Activated T-helper 17 cell treated with anti-CD3 and anti-CD28 coated beads, Interleukin-2, amount 50 U/mL, for 72 hours (primary cell): ENCODE results near the gene BAZ1B. TPM values are rescaled to one million over a fixed set of nuclear protein-coding genes. Genes with fewer than 3 reads are reported as not detected.
"Not testable (repeated sequence)": the region's sequence is repeated elsewhere in the genome, so short reads cannot be mapped to it uniquely, and the experiment has no call there.

Experiments
- ATAC-seq: fragments of 150-1000 bp; cut with Tn5 transposase; replicated peaks from 2 replicates; pipeline ENCODE4 v1.10.0; 2021; ENCODE audit warnings: mild to moderate bottlenecking, moderate library complexity
- H3K27ac Mint-ChIP-seq: one replicate; pipeline ENCODE4 v1.8.0; 2022; ENCODE audit warnings: mixed read lengths
- H3K27me3 Mint-ChIP-seq: one replicate; pipeline ENCODE4 v1.8.0; 2022; ENCODE audit warnings: mixed read lengths
- H3K36me3 Mint-ChIP-seq: one replicate; pipeline ENCODE4 v1.8.0; 2022; ENCODE audit warnings: low read depth, mild to moderate bottlenecking, mixed read lengths
- H3K4me1 Mint-ChIP-seq: one replicate; pipeline ENCODE4 v1.8.0; 2022; ENCODE audit warnings: mixed read lengths
- H3K4me3 Mint-ChIP-seq: one replicate; pipeline ENCODE4 v1.8.0; 2022; ENCODE audit warnings: mild to moderate bottlenecking, mixed read lengths
- H3K9me3 Mint-ChIP-seq: one replicate; pipeline ENCODE4 v1.8.0; 2022; ENCODE audit warnings: mixed read lengths
- total RNA-seq, 2 donors: library from RNA; stranded (reverse); gene quantifications; one replicate each; pipeline ENCODE4 v1.2.3, GENCODE V29; 2022

BAZ1B gene
- total RNA-seq, 2 donors from 2014 or later, result 59.7 to 102 TPM

- Mint-ChIP-seq H3K9me3 (no peaks in the 10 kb centered on the region), H3K36me3 (peaks cover 100% of the 10 kb centered on the region), H3K27me3 (no peaks in the 10 kb centered on the region), H3K4me3 (no peak overlapping the region), H3K27ac (no peak overlapping the region), H3K4me1 (no peaks in the 10 kb centered on the region)
- ATAC-seq, result no peak
Observed at GRCh38 chr7:73496626-73497025, 25.5 kb downstream of the BAZ1B start.

- not testable (repeated sequence) for H3K9me3 Mint-ChIP-seq, H3K4me3 Mint-ChIP-seq, H3K27ac Mint-ChIP-seq, ATAC-seq, H3K4me1 Mint-ChIP-seq, H3K27me3 Mint-ChIP-seq
- H3K36me3 Mint-ChIP-seq, result peaks cover 99% of the 10 kb centered on the region
Observed at GRCh38 chr7:73495507-73495906, 26.6 kb downstream of the BAZ1B start.

GRCh38 chr7:73489976-73490375 is 32.1 kb downstream of the BAZ1B start:
- Mint-ChIP-seq H3K4me1 (no peaks in the 10 kb centered on the region), H3K9me3 (no peaks in the 10 kb centered on the region), H3K27ac (no peak overlapping the region), H3K4me3 (no peak overlapping the region), H3K36me3 (peaks cover 99% of the 10 kb centered on the region), H3K27me3 (no peaks in the 10 kb centered on the region)
- ATAC-seq, result no peak

GRCh38 chr7:73487486-73487885 is 34.6 kb downstream of the BAZ1B start:
- Mint-ChIP-seq H3K27ac (peak overlapping the region; percentile 73), H3K4me1 (no peaks in the 10 kb centered on the region), H3K4me3 (no peak overlapping the region), H3K27me3 (no peaks in the 10 kb centered on the region), H3K9me3 (no peaks in the 10 kb centered on the region), H3K36me3 (peaks cover 99% of the 10 kb centered on the region)
- no peak for ATAC-seq

- Mint-ChIP-seq H3K36me3 (peaks cover 96% of the 10 kb centered on the region), H3K27ac (no peak overlapping the region), H3K27me3 (no peaks in the 10 kb centered on the region), H3K4me1 (peaks cover 15% of the 10 kb centered on the region), H3K9me3 (no peaks in the 10 kb centered on the region), H3K4me3 (no peak overlapping the region)
- ATAC-seq, result no peak
Observed at GRCh38 chr7:73483171-73483570, 38.9 kb downstream of the BAZ1B start.

- no peak for ATAC-seq
- Mint-ChIP-seq H3K36me3 (peaks cover 96% of the 10 kb centered on the region), H3K27me3 (no peaks in the 10 kb centered on the region), H3K27ac (no peak overlapping the region), H3K4me1 (peaks cover 15% of the 10 kb centered on the region), H3K4me3 (no peak overlapping the region), H3K9me3 (no peaks in the 10 kb centered on the region)
Observed at GRCh38 chr7:73482746-73483145, 39.3 kb downstream of the BAZ1B start.

- H3K4me3 Mint-ChIP-seq, ATAC-seq, H3K27me3 Mint-ChIP-seq, H3K9me3 Mint-ChIP-seq, H3K27ac Mint-ChIP-seq: not testable (repeated sequence)
- peaks cover 96% of the 10 kb centered on the region for H3K36me3 Mint-ChIP-seq
- H3K4me1 Mint-ChIP-seq, result peaks cover 21% of the 10 kb centered on the region
Observed at GRCh38 chr7:73481521-73481920, 40.6 kb downstream of the BAZ1B start.

- Mint-ChIP-seq H3K9me3 (no peaks in the 10 kb centered on the region), H3K4me1 (peaks cover 21% of the 10 kb centered on the region), H3K4me3 (no peak overlapping the region), H3K36me3 (peaks cover 96% of the 10 kb centered on the region), H3K27me3 (no peaks in the 10 kb centered on the region), H3K27ac (no peak overlapping the region)
- ATAC-seq, result no peak
Observed at GRCh38 chr7:73478549-73478948, 43.5 kb downstream of the BAZ1B start.

- Mint-ChIP-seq H3K36me3 (peaks cover 96% of the 10 kb centered on the region), H3K4me1 (peaks cover 21% of the 10 kb centered on the region), H3K4me3 (no peak overlapping the region), H3K27ac (peak overlapping the region; percentile 50), H3K27me3 (no peaks in the 10 kb centered on the region), H3K9me3 (no peaks in the 10 kb centered on the region)
- ATAC-seq, result no peak
Observed at GRCh38 chr7:73477376-73477775, 44.7 kb downstream of the BAZ1B start.

GRCh38 chr7:73470208-73470607 is 51.9 kb downstream of the BAZ1B start:
- Mint-ChIP-seq H3K4me3 (no peak overlapping the region), H3K27me3 (no peaks in the 10 kb centered on the region), H3K4me1 (no peaks in the 10 kb centered on the region), H3K27ac (no peak overlapping the region), H3K9me3 (no peaks in the 10 kb centered on the region), H3K36me3 (peaks cover 100% of the 10 kb centered on the region)
- no peak for ATAC-seq

- H3K27me3 Mint-ChIP-seq, ATAC-seq, H3K27ac Mint-ChIP-seq, H3K9me3 Mint-ChIP-seq, H3K4me1 Mint-ChIP-seq, H3K4me3 Mint-ChIP-seq: not testable (repeated sequence)
- peaks cover 100% of the 10 kb centered on the region for H3K36me3 Mint-ChIP-seq
Observed at GRCh38 chr7:73467046-73467445, 55.0 kb downstream of the BAZ1B start.

- Mint-ChIP-seq H3K27ac (no peak overlapping the region), H3K4me3 (no peak overlapping the region), H3K4me1 (no peaks in the 10 kb centered on the region), H3K36me3 (peaks cover 100% of the 10 kb centered on the region), H3K27me3 (no peaks in the 10 kb centered on the region), H3K9me3 (no peaks in the 10 kb centered on the region)
- no peak for ATAC-seq
Observed at GRCh38 chr7:73466112-73466511, 56.0 kb downstream of the BAZ1B start.

GRCh38 chr7:73463966-73464365 is 58.1 kb downstream of the BAZ1B start:
- H3K36me3 Mint-ChIP-seq, result peaks cover 100% of the 10 kb centered on the region
- no peak overlapping the region for H3K4me3 Mint-ChIP-seq
- no peak overlapping the region for H3K27ac Mint-ChIP-seq
- H3K27me3 Mint-ChIP-seq, result no peaks in the 10 kb centered on the region
- no peaks in the 10 kb centered on the region for H3K9me3 Mint-ChIP-seq
- ATAC-seq, result no peak
- H3K4me1 Mint-ChIP-seq, result no peaks in the 10 kb centered on the region

GRCh38 chr7:73463260-73463659 is 58.8 kb downstream of the BAZ1B start:
- no peaks in the 10 kb centered on the region for H3K9me3 Mint-ChIP-seq
- no peaks in the 10 kb centered on the region for H3K4me1 Mint-ChIP-seq
- H3K4me3 Mint-ChIP-seq, result no peak overlapping the region
- H3K27ac Mint-ChIP-seq, result no peak overlapping the region
- H3K36me3 Mint-ChIP-seq, result peaks cover 100% of the 10 kb centered on the region
- H3K27me3 Mint-ChIP-seq, result no peaks in the 10 kb centered on the region
- ATAC-seq, result no peak

GRCh38 chr7:73461782-73462285 is 60.3 kb downstream of the BAZ1B start:
- no peaks in the 10 kb centered on the region for H3K9me3 Mint-ChIP-seq
- no peaks in the 10 kb centered on the region for H3K27me3 Mint-ChIP-seq
- no peaks in the 10 kb centered on the region for H3K4me1 Mint-ChIP-seq
- no peak for ATAC-seq
- H3K27ac Mint-ChIP-seq, result no peak overlapping the region
- H3K4me3 Mint-ChIP-seq, result no peak overlapping the region
- peaks cover 100% of the 10 kb centered on the region for H3K36me3 Mint-ChIP-seq

- no peaks in the 10 kb centered on the region for H3K27me3 Mint-ChIP-seq
- no peak for ATAC-seq
- no peak overlapping the region for H3K27ac Mint-ChIP-seq
- H3K36me3 Mint-ChIP-seq, result peaks cover 99% of the 10 kb centered on the region
- H3K4me3 Mint-ChIP-seq, result no peak overlapping the region
- H3K9me3 Mint-ChIP-seq, result no peaks in the 10 kb centered on the region
- H3K4me1 Mint-ChIP-seq, result peaks cover 5% of the 10 kb centered on the region
Observed at GRCh38 chr7:73454424-73454823, 67.7 kb downstream of the BAZ1B start.
